Coronary artery (tissue), 2 donors: ENCODE data around the gene ABCA13.

Experiments used
- DNase-seq: peaks from one replicate; pipeline ENCODE4 v3.0.0-alpha.2; 2017; ENCODE audit warnings: low spot score
- H3K27ac ChIP-seq, 2 donors: fragments of 200-600 bp; sonication (generic); one replicate each; pipeline ENCODE4 v1.5.1; 2016 to 2019
- H3K4me3 ChIP-seq: fragments of 200-600 bp; sonication (generic); 2 replicates; pipeline ENCODE4 v1.5.1; 2016; ENCODE audit warnings: mild to moderate bottlenecking, moderate library complexity
- TF ChIP-seq, protein P1 (sequence below): fragments of 200-600 bp; sonication (generic); IDR thresholded peaks from one replicate; pipeline ENCODE4 v1.5.1; 2019; ENCODE audit warnings: antibody characterized with exemption

ABCA13 gene

DNA sequence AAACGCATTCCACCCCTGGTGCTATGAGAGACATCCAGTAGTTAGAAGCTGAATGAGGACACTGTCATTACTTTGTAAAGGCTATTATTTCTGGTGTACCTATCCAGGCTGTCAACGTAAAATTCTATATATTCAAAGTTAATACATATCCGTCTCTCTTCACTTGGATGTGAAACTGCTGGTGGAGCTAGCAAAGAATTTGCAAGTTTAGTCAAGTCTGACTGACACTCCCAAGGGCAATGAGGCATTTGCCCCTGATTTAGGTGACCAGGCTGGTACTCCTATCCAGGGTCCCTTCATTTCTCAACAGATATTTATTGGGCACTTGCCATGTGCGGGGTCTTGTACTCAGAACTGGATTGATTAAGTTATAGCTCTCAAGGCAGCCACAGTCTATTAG, 493.0 kb downstream of the ABCA13 start:
- TF ChIP-seq, protein P1, sequence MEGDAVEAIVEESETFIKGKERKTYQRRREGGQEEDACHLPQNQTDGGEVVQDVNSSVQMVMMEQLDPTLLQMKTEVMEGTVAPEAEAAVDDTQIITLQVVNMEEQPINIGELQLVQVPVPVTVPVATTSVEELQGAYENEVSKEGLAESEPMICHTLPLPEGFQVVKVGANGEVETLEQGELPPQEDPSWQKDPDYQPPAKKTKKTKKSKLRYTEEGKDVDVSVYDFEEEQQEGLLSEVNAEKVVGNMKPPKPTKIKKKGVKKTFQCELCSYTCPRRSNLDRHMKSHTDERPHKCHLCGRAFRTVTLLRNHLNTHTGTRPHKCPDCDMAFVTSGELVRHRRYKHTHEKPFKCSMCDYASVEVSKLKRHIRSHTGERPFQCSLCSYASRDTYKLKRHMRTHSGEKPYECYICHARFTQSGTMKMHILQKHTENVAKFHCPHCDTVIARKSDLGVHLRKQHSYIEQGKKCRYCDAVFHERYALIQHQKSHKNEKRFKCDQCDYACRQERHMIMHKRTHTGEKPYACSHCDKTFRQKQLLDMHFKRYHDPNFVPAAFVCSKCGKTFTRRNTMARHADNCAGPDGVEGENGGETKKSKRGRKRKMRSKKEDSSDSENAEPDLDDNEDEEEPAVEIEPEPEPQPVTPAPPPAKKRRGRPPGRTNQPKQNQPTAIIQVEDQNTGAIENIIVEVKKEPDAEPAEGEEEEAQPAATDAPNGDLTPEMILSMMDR = no peak
- Histone ChIP-seq H3K4me3 (no peak overlapping the region), H3K27ac (no peak overlapping the region)
- no peak for DNase-seq

DNA sequence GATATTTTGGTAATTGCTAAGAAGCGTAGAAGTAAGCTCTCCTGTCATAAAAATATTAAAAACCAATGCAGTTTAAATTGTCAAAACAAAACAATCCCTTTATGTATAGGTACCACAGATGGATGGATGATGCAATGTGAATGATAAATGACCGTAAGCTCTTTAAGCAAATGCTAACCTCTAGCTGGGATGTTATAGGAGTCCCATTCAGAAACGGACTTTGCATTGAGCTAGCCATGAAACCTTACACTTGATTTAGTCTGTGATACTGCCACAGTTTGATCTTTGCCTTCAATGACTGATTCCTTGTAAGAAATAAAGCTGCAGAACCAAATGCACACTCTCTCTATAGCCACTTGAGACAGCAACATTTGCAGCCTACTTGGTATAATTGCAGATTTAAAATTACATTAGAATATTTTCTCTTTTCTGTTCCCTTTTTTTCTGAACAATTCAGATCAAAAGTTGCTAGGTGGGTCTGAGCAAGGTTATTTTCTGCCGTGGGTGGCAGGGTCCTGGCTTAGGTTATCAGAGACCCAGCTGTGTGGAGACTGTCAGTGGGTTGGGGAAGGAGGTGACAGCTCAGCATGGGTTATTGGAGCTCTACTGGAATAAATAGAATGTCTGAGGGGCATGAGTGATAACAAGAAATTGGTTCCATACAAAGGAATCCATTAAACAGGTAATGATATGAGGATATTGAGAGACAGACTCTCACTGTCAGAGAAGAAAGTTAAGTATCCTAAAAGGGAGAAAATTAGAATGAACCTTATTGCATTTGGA, 494.3 kb downstream of the ABCA13 start:
- Histone ChIP-seq H3K27ac (no peak overlapping the region), H3K4me3 (no peak overlapping the region)
- DNase-seq = no peak
- TF ChIP-seq, protein P1 = no peak

DNA sequence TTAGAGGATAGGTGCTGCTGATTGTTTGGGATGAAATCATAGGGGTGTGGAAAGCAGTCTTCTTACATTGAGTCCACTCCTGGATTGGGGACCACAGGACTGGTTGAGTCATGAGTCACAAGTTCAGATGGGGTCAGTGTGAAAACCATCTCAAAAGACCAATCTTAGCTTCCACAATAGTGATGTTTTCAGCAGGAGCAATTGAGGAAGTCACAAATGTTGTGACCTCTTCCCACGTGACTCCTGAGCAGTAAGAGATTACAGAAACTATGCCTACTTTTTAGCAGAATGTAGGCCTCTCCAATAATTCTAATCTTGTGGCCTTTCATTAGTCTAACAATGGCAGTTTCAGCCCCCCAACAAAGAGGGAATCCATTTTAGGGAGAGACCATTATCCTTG, 496.1 kb downstream of the ABCA13 start:
- no peak overlapping the region for H3K4me3 ChIP-seq
- no peak for DNase-seq
- TF ChIP-seq, protein P1 = no peak

DNA sequence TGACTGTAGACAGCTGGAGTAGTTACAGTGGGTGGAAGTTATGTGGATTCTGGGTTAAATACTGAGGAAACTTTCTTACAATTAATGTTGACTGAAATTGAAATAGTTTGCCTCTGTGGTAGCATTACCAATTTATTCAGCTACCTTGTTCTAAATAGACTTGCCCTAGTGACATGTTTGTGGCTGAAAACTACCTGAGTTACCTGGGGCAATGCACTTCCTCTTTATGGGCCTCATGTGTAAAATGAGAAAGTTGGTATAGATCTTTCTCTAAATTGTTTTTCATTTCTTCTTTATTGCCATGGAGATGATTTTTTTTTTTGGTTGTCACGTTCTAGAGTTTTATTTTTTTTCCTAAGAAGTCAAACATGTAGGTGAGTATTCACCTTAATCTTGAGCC, 500.4 kb downstream of the ABCA13 start:
- no peak overlapping the region for H3K4me3 ChIP-seq

More for the DNA sequence above, 496.1 kb downstream of the ABCA13 start:
- H3K27ac ChIP-seq = no peak overlapping the region

DNA sequence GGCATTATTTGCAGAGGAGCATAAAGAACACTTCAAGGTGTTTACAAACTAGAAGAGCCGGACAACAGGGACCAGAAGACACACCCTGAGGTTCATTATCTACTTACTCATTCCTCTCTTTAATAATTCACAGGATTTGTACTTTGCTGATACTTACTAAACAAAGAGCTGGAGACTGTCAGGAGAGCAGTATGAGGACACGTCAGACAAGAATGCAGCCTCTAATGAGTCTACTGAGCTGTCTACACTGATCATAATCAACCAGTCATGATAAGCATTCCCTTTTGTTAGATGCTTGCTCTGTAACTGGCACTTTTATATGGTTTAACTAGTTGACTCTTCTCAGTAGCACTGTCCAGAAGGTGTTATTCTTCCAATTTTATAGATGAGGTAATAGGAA, 509.7 kb downstream of the ABCA13 start:
- no peak overlapping the region for H3K27ac ChIP-seq
- H3K4me3 ChIP-seq = no peak overlapping the region
- no peak for DNase-seq
- TF ChIP-seq, protein P1 = no peak

More for the DNA sequence above, 500.4 kb downstream of the ABCA13 start:
- DNase-seq = no peak
- TF ChIP-seq, protein P1 = no peak
- no peak overlapping the region for H3K27ac ChIP-seq

DNA sequence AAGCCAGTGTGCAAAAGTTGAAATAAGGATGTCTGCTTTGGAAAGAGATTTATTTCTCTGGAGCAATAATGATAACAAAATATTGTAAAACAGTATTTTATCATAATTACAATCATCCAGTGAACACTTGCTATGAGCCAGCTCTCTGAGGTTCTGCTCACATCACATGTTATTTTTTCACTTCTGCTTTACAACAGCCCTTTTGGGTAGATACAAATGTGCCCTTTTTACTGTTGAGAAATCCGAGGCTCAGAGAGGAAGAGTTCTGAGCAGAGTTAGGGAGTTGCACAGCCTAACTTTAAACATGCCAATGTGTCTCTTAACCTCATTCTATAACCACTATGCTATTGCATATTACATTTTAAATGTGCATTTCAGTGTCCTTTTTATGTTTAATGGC, 520.5 kb downstream of the ABCA13 start:
- TF ChIP-seq, protein P1 = no peak
- H3K27ac ChIP-seq = no peak overlapping the region
- no peak for DNase-seq
- H3K4me3 ChIP-seq = no peak overlapping the region
